GM12878 (cell line): ENCODE measurements around the gene NOL11. TPM values are rescaled to one million over a fixed set of nuclear protein-coding genes. Genes with fewer than 3 reads are reported as not detected.

Experiments used
- ATAC-seq: fragments of 200-7000 bp; cut with Tn5 transposase; 3 replicates; pipeline ENCODE4 v1.9.1; 2020; ENCODE audit warnings: mild to moderate bottlenecking, moderate library complexity
- BruUV-seq: library from RNA; stranded (reverse); fragments of 400-500 nt; replicated peaks from 2 replicates; lab custom pipeline; 2021; lab: Mats Ljungman, UMichigan
- CTCF ChIA-PET: fragments of 300-600 bp; sonication (Branson Sonifier 250); formaldehyde crosslinking; extraction: SDS; loops from one replicate; lab custom pipeline; 2021; ENCODE audit warnings: inconsistent platforms; lab: Yijun Ruan, JAX
- POLR2A ChIA-PET: fragments of 350-600 bp; formaldehyde crosslinking; extraction: SDS; loops from one replicate; lab custom pipeline; 2021; ENCODE audit warnings: inconsistent platforms; lab: Charles Lee
- RAD21 ChIA-PET: fragments of 300-600 bp; sonication (Branson Sonifier 250); formaldehyde crosslinking; loops from one replicate; lab custom pipeline; 2023; ENCODE audit warnings: antibody characterized with exemption; ENCODE audit not compliant: unreplicated experiment; lab: Charles Lee
- SMC1A ChIA-PET: fragments of 300-600 bp; sonication (Branson Sonifier 250); formaldehyde crosslinking; loops from one replicate; lab custom pipeline; 2023; ENCODE audit not compliant: unreplicated experiment, uncharacterized antibody; lab: Charles Lee
- DNase-seq: peaks from one replicate; pipeline ENCODE4 v3.0.0-alpha.2; 2011; ENCODE audit warnings: low read depth, low spot score
- FAIRE-seq: peaks from 3 replicates; lab custom pipeline; 2011; peaks lifted over from hg19 to GRCh38; lab: Jason Lieb, UNC
- H2AFZ ChIP-seq: 2 replicates; pipeline ENCODE4 v1.6.0; 2011; ENCODE audit warnings: low read depth, low read length, control low read depth; ENCODE audit not compliant: control insufficient read depth
- H3K27ac ChIP-seq: 2 replicates; pipeline ENCODE4 v1.5.1; 2011; ENCODE audit warnings: control low read depth; ENCODE audit not compliant: control insufficient read depth, insufficient read depth
- H3K27me3 ChIP-seq, 2 experiments: replicated peaks in 1 of 2; 2 replicates each; pipeline versions ENCODE4 v1.6.0 to v1.6.1; 2011; ENCODE audit warnings: low read length in 1 of 2; ENCODE audit not compliant: control insufficient read depth in 2 of 2, insufficient read depth in 2 of 2
- H3K36me3 ChIP-seq, 2 experiments: 2 replicates each; pipeline ENCODE4 v1.5.1; 2011; ENCODE audit warnings: low read length in 1 of 2; ENCODE audit not compliant: control insufficient read depth in 2 of 2, insufficient read depth in 2 of 2
- H3K4me1 ChIP-seq: 2 replicates; pipeline ENCODE4 v1.6.1; 2011; ENCODE audit warnings: mild to moderate bottlenecking, low read length, moderate library complexity, mixed read lengths; ENCODE audit not compliant: control insufficient read depth, insufficient read depth
- H3K4me2 ChIP-seq: 2 replicates; pipeline ENCODE4 v1.6.0; 2011; ENCODE audit warnings: control low read depth; ENCODE audit not compliant: control insufficient read depth, insufficient read depth
- H3K4me3 ChIP-seq: fragments of 200-600 bp; sonication (generic); 2 replicates; pipeline ENCODE4 v1.5.1; 2016
- H3K79me2 ChIP-seq: 2 replicates; pipeline ENCODE4 v1.6.0; 2011; ENCODE audit warnings: low read length; ENCODE audit not compliant: control insufficient read depth, insufficient read depth
- H3K9ac ChIP-seq: 2 replicates; pipeline ENCODE4 v1.8.0; 2011; ENCODE audit warnings: low read length, control low read depth, mixed read lengths; ENCODE audit not compliant: control insufficient read depth, insufficient read depth
- H3K9me3 ChIP-seq: replicated peaks from 3 replicates; pipeline ENCODE4 v1.5.1; 2011; ENCODE audit warnings: mild to moderate bottlenecking, low read length; ENCODE audit not compliant: control insufficient read depth, insufficient read depth
- H4K20me1 ChIP-seq: 2 replicates; pipeline ENCODE4 v1.6.0; 2011; ENCODE audit not compliant: control insufficient read depth, insufficient read depth
- ATF7 ChIP-seq: fragments of 450-650 bp; IDR thresholded peaks from 2 replicates; pipeline ENCODE4 v1.6.1; 2016; ENCODE audit warnings: low read depth, mild to moderate bottlenecking
- BRCA1 ChIP-seq: IDR thresholded peaks from 2 replicates; pipeline ENCODE4 v1.6.1; 2011; ENCODE audit warnings: low read depth, low read length, improper control_type of control experiment
- DPF2 ChIP-seq: fragments of 450-650 bp; IDR thresholded peaks from 2 replicates; pipeline ENCODE4 v1.6.1; 2017; ENCODE audit warnings: mild to moderate bottlenecking
- EGR1 ChIP-seq, 2 experiments: IDR thresholded peaks; 1 replicate in 1 of 2; 2 replicates in 1 of 2; pipeline ENCODE4 v1.6.1; 2011 to 2012; ENCODE audit warnings: low read depth in 2 of 2, low read length in 2 of 2, borderline replicate concordance in 1 of 2, mild to moderate bottlenecking in 1 of 2, moderate library complexity in 1 of 2
- PAX5 ChIP-seq: IDR thresholded peaks from 2 replicates; pipeline ENCODE4 v1.6.1; 2011; ENCODE audit warnings: low read depth, low read length, borderline replicate concordance
- RUNX3 ChIP-seq: IDR thresholded peaks from 2 replicates; pipeline ENCODE4 v1.6.1; 2012; ENCODE audit warnings: low read length, inconsistent platforms
- ZNF384 ChIP-seq: IDR thresholded peaks from 2 replicates; pipeline ENCODE4 v1.6.1; 2012; ENCODE audit warnings: low read depth, mild to moderate bottlenecking, low read length, improper control_type of control experiment, borderline replicate concordance
- WGBS: methylation state at CpG from one replicate; pipeline ENCODE4 v1.1.6; 2016; ENCODE audit warnings: low lambda C conversion rate; ENCODE audit not compliant: insufficient replicate concordance, insufficient coverage; ENCODE audit errors: missing lambda C conversion rate; 5-methylcytosine and 5-hydroxymethylcytosine counted together
- in situ Hi-C: fragments of 300-500 bp; cut with MboI; formaldehyde crosslinking; loops from 9 replicates; pipeline ENCODE4 v1.14.3; 2018; ENCODE audit warnings: mixed read lengths
- intact Hi-C: fragments of 100-400 bp; cut with micrococcal nuclease; formaldehyde crosslinking; loops from one replicate; pipeline ENCODE4 v1.14.2; 2022; ENCODE audit not compliant: unreplicated experiment
- polyA plus RNA-seq, 11 experiments: library from polyadenylated mRNA; depleted of rRNA in 4 of 11; unstranded in 6 of 11; stranded (reverse) in 5 of 11; fragments of >200 nt; fragmentation: Nextera tagmentation in 4 of 11; fragmentation: Illumina TruSeq in 1 of 11; extraction: Ambion mirVana in 4 of 11; extraction: Trizol in 1 of 11; gene quantifications; 1 replicate in 1 of 11; 2 replicates in 10 of 11; pipeline versions ENCODE4 v1.2.1 to v1.2.3, GENCODE V29; 2011 to 2016; ENCODE audit warnings: inconsistent platforms in 2 of 11, missing spikeins in 2 of 11, low read depth in 1 of 11
- total RNA-seq, 4 experiments: library from RNA; depleted of rRNA in 3 of 4; stranded (reverse); fragments of >200 nt in 3 of 4; fragmentation: Illumina TruSeq in 1 of 4; extraction: Trizol in 1 of 4; gene quantifications; 2 replicates each; pipeline versions ENCODE4 v1.2.1 to v1.2.3, GENCODE V29; 2013 to 2021

NOL11 gene
- total and polyA plus RNA-seq, 10 of the 15 experiments (the other 5 are each of a cell fraction or from before 2014, with no cell fraction given) = 54.8 to 130 (median 94.6) TPM

DNA sequence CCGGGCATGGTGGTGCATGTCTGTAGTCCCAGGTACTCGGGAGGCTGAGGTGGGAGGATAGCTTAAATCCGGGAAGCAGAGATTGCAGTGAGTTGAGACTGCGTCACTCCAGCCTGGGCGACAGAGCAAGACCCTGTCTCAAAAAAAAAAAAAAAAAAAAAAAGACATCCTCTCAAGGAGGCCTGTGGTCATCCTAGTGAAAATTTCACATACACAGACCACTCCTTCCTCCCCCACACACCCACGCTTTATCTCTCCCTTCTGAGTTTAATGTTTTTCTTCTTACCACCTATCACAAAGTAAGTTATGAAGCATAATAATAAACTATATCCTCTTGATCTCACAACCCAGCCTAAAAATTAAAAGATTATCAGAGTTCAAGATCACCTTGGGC lies 1.3 kb upstream of the NOL11 start:
- DNase-seq (no peak), FAIRE-seq (no peak), ATAC-seq (peak; percentile 17)
- in situ Hi-C loops = loop anchor here (5.0 kb wide), 1 partner anchor 349 kb away; the partner anchor contains the start of gene PSMD12
- no TSS peak for BruUV-seq
- ChIA-PET CTCF (interaction anchor here (0.6 to 1.7 kb wide), 6 partner anchors 9 to 423 kb away, joined by 3 to 4 read pairs (median 3); no protein-coding TSS in a partner anchor), POLR2A (interaction anchor here (0.6 to 1.5 kb wide), 11 partner anchors 9 to 1398 kb away, joined by 3 to 12 read pairs (median 6); no protein-coding TSS in a partner anchor), SMC1A (interaction anchor here (0.5 to 2.0 kb wide), 7 partner anchors 22 to 1002 kb away, joined by 3 to 10 read pairs (median 3); no protein-coding TSS in a partner anchor), RAD21 (interaction anchor here (0.8 to 1.1 kb wide), 2 partner anchors 108 to 341 kb away, joined by 4 to 5 read pairs; no protein-coding TSS in a partner anchor)
- Histone ChIP-seq H4K20me1 (no peaks in the 10 kb centered on the region), H3K4me1 (peaks cover 6% of the 10 kb centered on the region), H3K36me3 (peaks cover 0 to 6% of the 10 kb centered on the region in 2 experiments; a peak in 2 of 4 replicates), H2AFZ (no peak overlapping the region), H3K27me3 (no peaks in the 10 kb centered on the region), H3K4me2 (peak overlapping the region; percentile 85), H3K27ac (peak overlapping the region; percentile 91), H3K9me3 (no peaks in the 10 kb centered on the region), H3K9ac (peak overlapping the region; percentile 95; the same call in 1 of the 2 replicates), H3K4me3 (no peak overlapping the region; the same call in 1 of the 2 replicates), H3K79me2 (peaks cover 29% of the 10 kb centered on the region)
- intact Hi-C loops = loop anchor here (2.0 to 10.0 kb wide), 3 partner anchors 66 to 342 kb away; partner anchors contain the start of genes BPTF and PITPNC1
- WGBS = 93% methylated on average over 6 of the region's 6 CpGs
- TF ChIP-seq ATF7 (peak; percentile 30; the same call in 1 of the 2 replicates), ZNF384 (peak; percentile 55; the same call in 1 of the 2 replicates), PAX5 (0 out of 2 replicates have a peak, but pooled peaks have one; percentile 2), DPF2 (0 out of 2 replicates have a peak, but pooled peaks have one; percentile 23), EGR1 (IDR thresholded peaks at IDR 0.05; ENCODE audit: borderline replicate concordance in 1 of 2, low read depth in 2 of 2, low read length in 2 of 2) (peak in 1 of 2 experiments; percentile 43; a peak in 1 of 3 replicates), RUNX3 (no peak), BRCA1 (no peak)
